HepG2 (cell line): ENCODE measurements around the gene RAP1GAP2. TPM values are rescaled to one million over a fixed set of nuclear protein-coding genes. Genes with fewer than 3 reads are reported as not detected.

ENCODE experiments used
- ATAC-seq: fragments of 200-7000 bp; cut with Tn5 transposase; 3 replicates; pipeline ENCODE4 v1.9.1; 2020; ENCODE audit warnings: mild to moderate bottlenecking, moderate library complexity
- BruUV-seq: library from RNA; stranded (reverse); fragments of 400-500 nt; replicated peaks from 2 replicates; lab custom pipeline; 2021; lab: Mats Ljungman, UMichigan
- CTCF ChIA-PET: fragments of 300-600 bp; formaldehyde crosslinking; extraction: SDS; loops from one replicate; lab custom pipeline; 2021; ENCODE audit warnings: low total read pairs, inconsistent platforms, low intra/inter-chr PET ratio; lab: Yijun Ruan, JAX
- POLR2A ChIA-PET: fragments of 350-600 bp; sonication (Branson Sonifier 250); formaldehyde crosslinking; loops from one replicate; lab custom pipeline; 2020; ENCODE audit warnings: antibody characterized with exemption, inconsistent platforms; lab: Yijun Ruan, JAX
- DNase-seq: peaks from one replicate; pipeline ENCODE4 v3.0.0-alpha.2; 2015; ENCODE audit warnings: low spot score
- FAIRE-seq: peaks from 3 replicates; lab custom pipeline; 2011; peaks lifted over from hg19 to GRCh38; lab: Jason Lieb, UNC
- H2AFZ ChIP-seq: one replicate; pipeline ENCODE4 v1.6.1; 2011; ENCODE audit warnings: low read length, inconsistent platforms
- H3K27ac ChIP-seq: fragments of 300-600 bp; 3 replicates; pipeline ENCODE4 v1.8.0; 2011; ENCODE audit warnings: mixed run types, mild to moderate bottlenecking, mixed read lengths, low read length, inconsistent platforms; ENCODE audit not compliant: insufficient read depth; ENCODE audit errors: extremely low read length
- H3K27me3 ChIP-seq, 2 experiments: fragments of 200-600 bp in 1 of 2; 2 replicates in 1 of 2; 3 replicates in 1 of 2; pipeline versions ENCODE4 v1.6.0 to v1.8.0; 2011; ENCODE audit warnings: low read length in 2 of 2, mild to moderate bottlenecking in 2 of 2, moderate library complexity in 2 of 2, inconsistent platforms in 1 of 2; ENCODE audit not compliant: insufficient read depth in 2 of 2, control insufficient read depth in 1 of 2
- H3K36me3 ChIP-seq, 2 experiments: fragments of 200-600 bp in 1 of 2; replicated peaks in 1 of 2; 2 replicates in 1 of 2; 3 replicates in 1 of 2; pipeline versions ENCODE4 v1.5.1 to v1.8.0; 2011; ENCODE audit warnings: low read length in 2 of 2, inconsistent platforms in 1 of 2; ENCODE audit not compliant: insufficient read depth in 2 of 2, control insufficient read depth in 1 of 2
- H3K4me1 ChIP-seq: 2 replicates; pipeline ENCODE4 v1.5.1; 2012; ENCODE audit warnings: low read length, inconsistent platforms; ENCODE audit not compliant: insufficient read depth
- H3K4me2 ChIP-seq: 2 replicates; pipeline ENCODE4 v1.6.0; 2011; ENCODE audit warnings: low read depth, low read length, inconsistent platforms
- H3K4me3 ChIP-seq, 3 experiments: fragments of 200-600 bp in 1 of 3; sonication (generic), shearing (Covaris generic) in 1 of 3; replicated peaks in 1 of 3; 2 replicates each; pipeline ENCODE4 v1.5.1; 2011 to 2016; ENCODE audit warnings: low read length in 3 of 3, inconsistent platforms in 2 of 3, low read depth in 2 of 3, mild to moderate bottlenecking in 2 of 3, control low read depth in 1 of 3, mixed read lengths in 1 of 3; ENCODE audit not compliant: insufficient read depth in 1 of 3
- H3K79me2 ChIP-seq: one replicate; pipeline ENCODE4 v1.6.1; 2011; ENCODE audit warnings: low read length, inconsistent platforms; ENCODE audit not compliant: insufficient read depth
- H3K9ac ChIP-seq: 2 replicates; pipeline ENCODE4 v1.6.0; 2011; ENCODE audit warnings: mild to moderate bottlenecking, low read depth, low read length, inconsistent platforms; ENCODE audit not compliant: insufficient read depth
- H3K9me3 ChIP-seq: 2 replicates; pipeline ENCODE4 v1.5.1; 2012; ENCODE audit warnings: mild to moderate bottlenecking, low read length
- H4K20me1 ChIP-seq: 2 replicates; pipeline ENCODE4 v1.6.0; 2011; ENCODE audit warnings: inconsistent platforms, mild to moderate bottlenecking, low read length, moderate library complexity; ENCODE audit not compliant: insufficient read depth
- KDM6A ChIP-seq: IDR thresholded peaks from 2 replicates; pipeline ENCODE4 v1.6.1; 2016; ENCODE audit warnings: low read depth
- TMF1 ChIP-seq: sonication (generic); formaldehyde crosslinking; IDR thresholded peaks from 2 replicates; pipeline ENCODE4 v1.8.1; 2022; ENCODE audit warnings: low read depth, missing genetic modification reagents
- ZNF615 ChIP-seq: sonication (generic); formaldehyde crosslinking; IDR thresholded peaks from 2 replicates; pipeline ENCODE4 v1.5.0; 2020; ENCODE audit warnings: mild to moderate bottlenecking, missing genetic modification reagents, borderline replicate concordance
- ZNF773 ChIP-seq: sonication (generic); formaldehyde crosslinking; IDR thresholded peaks from 2 replicates; pipeline ENCODE4 v1.4.0; 2020; ENCODE audit warnings: missing genetic modification reagents, borderline replicate concordance
- WGBS: methylation state at CpG from one replicate; pipeline ENCODE4 v1.1.6; 2017; ENCODE audit warnings: low lambda C conversion rate; 5-methylcytosine and 5-hydroxymethylcytosine counted together
- in situ Hi-C: cut with HindIII; loops from 2 replicates; pipeline ENCODE4 v1.10.0; 2017; ENCODE audit warnings: low pct_unique_long_range_greater_than_20kb; ENCODE audit not compliant: extremely low pct_ligation_motif_present
- intact Hi-C: fragments of 100-400 bp; cut with micrococcal nuclease; formaldehyde crosslinking; loops from one replicate; pipeline ENCODE4 v1.10.0; 2022; ENCODE audit not compliant: unreplicated experiment
- polyA plus RNA-seq, 8 experiments: library from polyadenylated mRNA; depleted of rRNA in 3 of 8; stranded (reverse) in 7 of 8; unstranded in 1 of 8; fragments of >200 nt; fragmentation: Illumina TruSeq in 4 of 8; extraction: Trizol in 4 of 8; gene quantifications; 2 replicates each; pipeline versions ENCODE4 v1.2.1 to v1.2.3, GENCODE V29; 2011 to 2016; ENCODE audit warnings: low read depth in 4 of 8, missing spikeins in 1 of 8, mixed read lengths in 1 of 8; ENCODE audit not compliant: insufficient read depth in 1 of 8
- total RNA-seq, 5 experiments: library from RNA; depleted of rRNA; stranded (reverse); fragments of >200 nt; fragmentation: Illumina TruSeq; extraction: Trizol; gene quantifications; 2 replicates each; pipeline ENCODE4 v1.2.3, GENCODE V29; 2016; ENCODE audit warnings: low read depth in 1 of 5
- TF ChIP-seq, protein P1 (sequence below): sonication (generic); formaldehyde crosslinking; IDR thresholded peaks from 2 replicates; pipeline ENCODE4 v1.8.0; 2022; ENCODE audit warnings: mild to moderate bottlenecking, missing genetic modification reagents; ENCODE audit not compliant: insufficient replicate concordance
- TF ChIP-seq, protein P2 (sequence below): sonication (generic); formaldehyde crosslinking; IDR thresholded peaks from 2 replicates; pipeline ENCODE4 v1.4.0; 2020; ENCODE audit warnings: mild to moderate bottlenecking, missing genetic modification reagents
- TF ChIP-seq, protein P3 (sequence below): sonication (generic); formaldehyde crosslinking; conservative IDR thresholded peaks from 2 replicates; pipeline ENCODE4 v1.8.0; 2022; ENCODE audit warnings: mild to moderate bottlenecking, moderate library complexity, missing genetic modification reagents

RAP1GAP2 gene
- total and polyA plus RNA-seq, 2 of the 13 experiments (the other 11 are each of a cell fraction or from before 2014, with no cell fraction given): 10.9 to 12.0 TPM

DNA sequence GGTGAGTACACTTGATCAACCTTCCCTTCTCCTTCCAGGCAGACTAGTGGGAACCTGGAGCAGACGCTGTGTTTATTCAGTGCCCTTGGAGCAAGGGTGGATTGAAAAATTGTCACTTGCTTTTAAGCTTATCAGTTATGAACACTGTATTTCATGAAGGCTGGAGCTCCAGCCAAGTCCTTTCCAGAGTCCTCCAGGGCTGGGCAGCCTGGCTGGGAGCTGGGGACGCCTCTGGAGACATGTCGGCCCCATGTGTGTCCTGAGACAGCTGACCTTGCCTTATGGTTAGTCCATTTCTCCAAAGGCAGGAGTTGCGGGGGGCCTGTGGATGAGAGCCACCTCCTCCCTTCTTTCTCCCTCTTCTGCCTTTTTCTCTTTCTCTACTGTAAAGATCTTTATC, 67.0 kb downstream of the RAP1GAP2 start:
- no peaks in the 10 kb centered on the region for H3K36me3 ChIP-seq
- no peaks in the 10 kb centered on the region for H3K9me3 ChIP-seq
- peaks cover 17% of the 10 kb centered on the region for H3K4me1 ChIP-seq
- no peak overlapping the region for H2AFZ ChIP-seq
- no peaks in the 10 kb centered on the region for H4K20me1 ChIP-seq
- H3K27ac ChIP-seq: no peak overlapping the region
- H3K4me3 ChIP-seq: no peak overlapping the region
- H3K79me2 ChIP-seq: no peaks in the 10 kb centered on the region
- TF ChIP-seq, protein P1, sequence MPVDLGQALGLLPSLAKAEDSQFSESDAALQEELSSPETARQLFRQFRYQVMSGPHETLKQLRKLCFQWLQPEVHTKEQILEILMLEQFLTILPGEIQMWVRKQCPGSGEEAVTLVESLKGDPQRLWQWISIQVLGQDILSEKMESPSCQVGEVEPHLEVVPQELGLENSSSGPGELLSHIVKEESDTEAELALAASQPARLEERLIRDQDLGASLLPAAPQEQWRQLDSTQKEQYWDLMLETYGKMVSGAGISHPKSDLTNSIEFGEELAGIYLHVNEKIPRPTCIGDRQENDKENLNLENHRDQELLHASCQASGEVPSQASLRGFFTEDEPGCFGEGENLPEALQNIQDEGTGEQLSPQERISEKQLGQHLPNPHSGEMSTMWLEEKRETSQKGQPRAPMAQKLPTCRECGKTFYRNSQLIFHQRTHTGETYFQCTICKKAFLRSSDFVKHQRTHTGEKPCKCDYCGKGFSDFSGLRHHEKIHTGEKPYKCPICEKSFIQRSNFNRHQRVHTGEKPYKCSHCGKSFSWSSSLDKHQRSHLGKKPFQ (CRISPR knock-in tag): no peak
- TF ChIP-seq ZNF773 (CRISPR knock-in tag) (no peak), KDM6A (no peak), TMF1 (no peak), ZNF615 (CRISPR knock-in tag) (no peak)
- TF ChIP-seq, protein P2, sequence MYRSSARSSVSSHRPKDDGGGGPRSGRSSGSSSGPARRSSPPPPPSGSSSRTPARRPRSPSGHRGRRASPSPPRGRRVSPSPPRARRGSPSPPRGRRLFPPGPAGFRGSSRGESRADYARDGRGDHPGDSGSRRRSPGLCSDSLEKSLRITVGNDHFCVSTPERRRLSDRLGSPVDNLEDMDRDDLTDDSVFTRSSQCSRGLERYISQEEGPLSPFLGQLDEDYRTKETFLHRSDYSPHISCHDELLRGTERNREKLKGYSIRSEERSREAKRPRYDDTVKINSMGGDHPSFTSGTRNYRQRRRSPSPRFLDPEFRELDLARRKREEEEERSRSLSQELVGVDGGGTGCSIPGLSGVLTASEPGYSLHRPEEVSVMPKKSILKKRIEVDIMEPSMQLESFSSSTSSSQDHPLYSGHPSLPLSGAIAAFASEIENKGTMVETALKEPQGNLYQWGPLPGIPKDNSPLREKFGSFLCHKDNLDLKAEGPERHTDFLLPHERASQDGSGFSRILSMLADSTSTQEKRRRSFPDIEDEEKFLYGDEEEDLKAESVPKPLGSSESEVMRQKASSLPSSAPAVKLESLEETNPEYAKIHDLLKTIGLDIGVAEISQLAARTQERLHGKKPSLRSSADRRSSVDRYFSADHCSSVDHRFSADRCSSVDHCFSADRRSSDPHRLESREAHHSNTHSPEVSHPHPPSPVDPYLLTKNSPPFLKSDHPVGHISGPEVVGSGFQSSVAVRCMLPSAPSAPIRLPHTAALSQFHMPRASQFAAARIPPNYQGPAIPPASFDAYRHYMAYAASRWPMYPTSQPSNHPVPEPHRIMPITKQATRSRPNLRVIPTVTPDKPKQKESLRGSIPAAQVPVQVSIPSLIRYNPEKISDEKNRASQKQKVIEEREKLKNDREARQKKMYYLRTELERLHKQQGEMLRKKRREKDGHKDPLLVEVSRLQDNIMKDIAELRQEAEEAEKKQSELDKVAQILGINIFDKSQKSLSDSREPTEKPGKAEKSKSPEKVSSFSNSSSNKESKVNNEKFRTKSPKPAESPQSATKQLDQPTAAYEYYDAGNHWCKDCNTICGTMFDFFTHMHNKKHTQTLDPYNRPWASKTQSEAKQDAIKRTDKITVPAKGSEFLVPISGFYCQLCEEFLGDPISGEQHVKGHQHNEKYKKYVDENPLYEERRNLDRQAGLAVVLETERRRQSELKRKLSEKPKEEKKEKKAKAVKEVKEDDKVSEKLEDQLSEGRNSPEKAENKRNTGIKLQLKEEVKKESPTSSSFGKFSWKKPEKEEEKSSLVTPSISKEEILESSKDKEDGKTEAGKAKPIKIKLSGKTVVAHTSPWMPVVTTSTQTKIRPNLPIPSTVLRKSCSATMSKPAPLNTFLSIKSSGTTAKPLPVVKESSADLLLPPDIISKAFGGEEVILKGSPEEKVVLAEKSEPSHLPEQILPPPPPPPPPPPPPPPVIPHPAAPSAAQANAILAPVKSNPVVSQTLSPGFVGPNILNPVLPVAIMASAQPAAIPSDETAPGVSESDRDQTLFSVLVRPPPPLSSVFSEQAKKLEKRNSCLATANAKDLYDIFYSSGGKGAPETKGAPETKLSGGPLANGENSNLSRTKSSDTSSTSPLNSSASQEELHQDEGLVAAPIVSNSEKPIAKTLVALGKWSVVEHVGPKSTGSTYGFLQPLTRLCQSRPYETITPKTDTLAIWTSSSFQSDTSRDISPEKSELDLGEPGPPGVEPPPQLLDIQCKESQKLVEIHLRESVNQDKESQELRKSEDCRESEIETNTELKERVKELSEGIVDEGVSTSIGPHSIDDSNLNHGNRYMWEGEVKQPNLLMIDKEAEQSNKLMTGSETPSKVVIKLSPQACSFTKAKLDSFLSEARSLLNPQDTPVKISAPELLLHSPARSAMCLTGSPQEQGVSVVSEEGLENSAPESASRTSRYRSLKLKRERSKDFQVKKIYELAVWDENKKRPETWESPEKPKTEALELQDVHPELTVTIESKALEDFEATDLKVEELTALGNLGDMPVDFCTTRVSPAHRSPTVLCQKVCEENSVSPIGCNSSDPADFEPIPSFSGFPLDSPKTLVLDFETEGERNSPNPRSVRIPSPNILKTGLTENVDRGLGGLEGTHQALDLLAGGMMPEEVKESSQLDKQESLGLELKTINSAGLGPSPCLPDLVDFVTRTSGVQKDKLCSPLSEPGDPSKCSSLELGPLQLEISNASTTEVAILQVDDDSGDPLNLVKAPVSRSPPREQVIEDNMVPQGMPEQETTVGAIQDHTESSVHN (CRISPR knock-in tag): no peak
- TF ChIP-seq, protein P3, sequence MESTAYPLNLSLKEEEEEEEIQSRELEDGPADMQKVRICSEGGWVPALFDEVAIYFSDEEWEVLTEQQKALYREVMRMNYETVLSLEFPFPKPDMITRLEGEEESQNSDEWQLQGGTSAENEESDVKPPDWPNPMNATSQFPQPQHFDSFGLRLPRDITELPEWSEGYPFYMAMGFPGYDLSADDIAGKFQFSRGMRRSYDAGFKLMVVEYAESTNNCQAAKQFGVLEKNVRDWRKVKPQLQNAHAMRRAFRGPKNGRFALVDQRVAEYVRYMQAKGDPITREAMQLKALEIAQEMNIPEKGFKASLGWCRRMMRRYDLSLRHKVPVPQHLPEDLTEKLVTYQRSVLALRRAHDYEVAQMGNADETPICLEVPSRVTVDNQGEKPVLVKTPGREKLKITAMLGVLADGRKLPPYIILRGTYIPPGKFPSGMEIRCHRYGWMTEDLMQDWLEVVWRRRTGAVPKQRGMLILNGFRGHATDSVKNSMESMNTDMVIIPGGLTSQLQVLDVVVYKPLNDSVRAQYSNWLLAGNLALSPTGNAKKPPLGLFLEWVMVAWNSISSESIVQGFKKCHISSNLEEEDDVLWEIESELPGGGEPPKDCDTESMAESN: no peak
- POLR2A ChIA-PET: no interaction called here
- no peak overlapping the region for H3K4me2 ChIP-seq
- H3K27me3 ChIP-seq: no peaks in the 10 kb centered on the region
- DNase-seq (no peak), FAIRE-seq (no peak), ATAC-seq (no peak)
- in situ Hi-C loops: no loop called here
- H3K9ac ChIP-seq: no peak overlapping the region
- CTCF ChIA-PET: no interaction called here
- 82% methylated on average over 4 of the region's 4 CpGs for WGBS
- intact Hi-C loops: no loop called here
- BruUV-seq: no TSS peak
